KBM-7 (cell line): ENCODE measurements around the gene PPM1E.
"Not testable (repeated sequence)": the region's sequence is repeated elsewhere in the genome, so short reads cannot be mapped to it uniquely, and the experiment has no call there.

Experiments
- DNase-seq: peaks from one replicate; pipeline ENCODE4 v3.0.0-alpha.2; 2015
- in situ Hi-C: fragments of 300-500 bp; cut with MboI; formaldehyde crosslinking; loops from 2 replicates; pipeline ENCODE4 v1.14.3; 2020; ENCODE audit warnings: low sequenced_read_pairs, low pct_unique_long_range_greater_than_20kb, mixed read lengths

PPM1E gene

GRCh38 chr17:58763263-58763662 lies 7.6 kb downstream of the PPM1E start:
- DNase-seq, result peak; percentile 11
- in situ Hi-C loops, result no loop called here

GRCh38 chr17:58764373-58764772 lies 8.7 kb downstream of the PPM1E start:
- DNase-seq, result peak; percentile 37
- in situ Hi-C loops, result no loop called here

- DNase-seq, in situ Hi-C loops: not testable (repeated sequence)
Observed at GRCh38 chr17:58778482-58778881, 22.8 kb downstream of the PPM1E start.

- in situ Hi-C loops, result no loop called here
- DNase-seq, result no peak
Observed at GRCh38 chr17:58779446-58779845, 23.8 kb downstream of the PPM1E start.

GRCh38 chr17:58783380-58783779 lies 27.7 kb downstream of the PPM1E start:
- in situ Hi-C loops, result no loop called here

GRCh38 chr17:58785097-58785496 lies 29.4 kb downstream of the PPM1E start:
- no peak for DNase-seq
- in situ Hi-C loops, result no loop called here

More at GRCh38 chr17:58783380-58783779, 27.7 kb downstream of the PPM1E start:
- no peak for DNase-seq

- in situ Hi-C loops, result no loop called here
- DNase-seq, result no peak
Observed at GRCh38 chr17:58786586-58787295, 31.1 kb downstream of the PPM1E start.

- in situ Hi-C loops, result no loop called here
- no peak for DNase-seq
Observed at GRCh38 chr17:58788199-58788598, 32.5 kb downstream of the PPM1E start.

- in situ Hi-C loops, result no loop called here
- DNase-seq, result no peak
Observed at GRCh38 chr17:58789160-58789559, 33.5 kb downstream of the PPM1E start.

- in situ Hi-C loops, result no loop called here
Observed at GRCh38 chr17:58789831-58790230, 34.2 kb downstream of the PPM1E start.

GRCh38 chr17:58794508-58794907 lies 38.9 kb downstream of the PPM1E start:
- DNase-seq, in situ Hi-C loops: not testable (repeated sequence)

More at GRCh38 chr17:58789831-58790230, 34.2 kb downstream of the PPM1E start:
- no peak for DNase-seq

- in situ Hi-C loops, result no loop called here
- DNase-seq, result no peak
Observed at GRCh38 chr17:58802188-58802587, 46.5 kb downstream of the PPM1E start.

- in situ Hi-C loops, result no loop called here
- DNase-seq, result no peak
Observed at GRCh38 chr17:58806046-58806445, 50.4 kb downstream of the PPM1E start.

GRCh38 chr17:58808609-58809563 lies 53.2 kb downstream of the PPM1E start:
- no peak for DNase-seq

GRCh38 chr17:58809564-58809936 lies 53.9 kb downstream of the PPM1E start:
- DNase-seq, result no peak
- in situ Hi-C loops, result no loop called here

More at GRCh38 chr17:58808609-58809563, 53.2 kb downstream of the PPM1E start:
- in situ Hi-C loops, result no loop called here

- DNase-seq, result no peak
- in situ Hi-C loops, result no loop called here
Observed at GRCh38 chr17:58811290-58811689, 55.6 kb downstream of the PPM1E start.

GRCh38 chr17:58813712-58814111 lies 58.1 kb downstream of the PPM1E start:
- DNase-seq, result no peak
- in situ Hi-C loops, result no loop called here

- DNase-seq, result no peak
- in situ Hi-C loops, result no loop called here
Observed at GRCh38 chr17:58818654-58819053, 63.0 kb downstream of the PPM1E start.

GRCh38 chr17:58822148-58823050 lies 66.7 kb downstream of the PPM1E start:
- DNase-seq, result no peak
- in situ Hi-C loops, result no loop called here
